GM12801 (cell line): Measurements from ENCODE around the gene EPHB1.

ENCODE experiments used
- CTCF ChIP-seq: IDR thresholded peaks from one replicate; pipeline ENCODE4 v1.5.1; 2011; ENCODE audit warnings: control low read depth; ENCODE audit not compliant: insufficient read length; ENCODE audit errors: extremely low read depth

EPHB1 gene

GRCh38 chr3:134874737-134875413 is 79.8 kb downstream of the EPHB1 start:
- no peak for TF ChIP-seq CTCF

GRCh38 chr3:134876836-134877235 is 81.8 kb downstream of the EPHB1 start:
- no peak for TF ChIP-seq CTCF

GRCh38 chr3:134877788-134878187 is 82.7 kb downstream of the EPHB1 start:
- no peak for TF ChIP-seq CTCF

DNA sequence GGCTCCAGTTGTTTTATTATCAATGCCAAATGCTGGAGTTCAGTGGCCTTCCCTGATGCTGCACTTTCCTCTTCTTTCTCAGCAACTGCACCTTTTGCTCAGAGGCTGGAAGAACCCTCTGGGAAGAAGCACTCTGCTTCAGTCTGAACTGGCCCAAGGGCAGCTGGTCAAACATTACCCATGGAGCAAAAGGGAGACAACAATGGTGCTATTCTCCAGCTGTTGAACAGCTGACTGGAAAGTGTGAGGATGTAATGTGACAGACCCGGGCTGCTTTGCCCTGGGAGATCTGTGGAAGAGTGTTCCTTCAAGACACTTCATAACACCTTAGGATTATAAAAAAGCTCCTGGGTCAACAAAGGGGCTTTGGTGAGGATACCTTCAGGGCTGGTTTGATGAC is 84.9 kb downstream of the EPHB1 start:
- TF ChIP-seq CTCF = no peak

- no peak for TF ChIP-seq CTCF
Observed at GRCh38 chr3:134880431-134880830, 85.4 kb downstream of the EPHB1 start.

DNA sequence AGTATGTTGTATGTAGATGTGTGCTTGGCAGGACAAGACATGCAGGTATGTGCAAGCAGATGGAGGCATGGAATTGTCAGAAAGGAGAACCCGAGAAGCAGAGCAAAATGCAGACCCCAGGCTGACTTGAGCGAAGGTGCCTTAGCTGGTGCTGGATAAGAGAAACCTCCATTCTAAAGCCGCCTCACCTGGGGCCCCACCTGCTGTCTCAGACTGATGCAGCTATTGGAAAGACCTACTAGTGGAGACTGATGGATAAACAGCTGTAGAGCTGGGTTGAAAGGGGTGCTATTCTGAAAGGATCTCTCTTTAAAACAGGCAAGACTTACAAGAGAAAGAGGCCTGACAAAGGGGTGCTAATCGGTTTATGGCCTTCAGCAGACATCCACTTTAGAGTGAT is 86.2 kb downstream of the EPHB1 start:
- no peak for TF ChIP-seq CTCF

GRCh38 chr3:134883697-134884385 is 88.8 kb downstream of the EPHB1 start:
- no peak for TF ChIP-seq CTCF
